HG03159 (cell line): Measurements from ENCODE around the gene HLA-DPB1.

Source experiments
- ATAC-seq: cut with Tn5 transposase; IDR thresholded peaks from one replicate; pipeline ENCODE4 v1.9.1; 2021; ENCODE audit warnings: mild to moderate bottlenecking, moderate library complexity; ENCODE audit not compliant: unreplicated experiment

Gene HLA-DPB1

DNA sequence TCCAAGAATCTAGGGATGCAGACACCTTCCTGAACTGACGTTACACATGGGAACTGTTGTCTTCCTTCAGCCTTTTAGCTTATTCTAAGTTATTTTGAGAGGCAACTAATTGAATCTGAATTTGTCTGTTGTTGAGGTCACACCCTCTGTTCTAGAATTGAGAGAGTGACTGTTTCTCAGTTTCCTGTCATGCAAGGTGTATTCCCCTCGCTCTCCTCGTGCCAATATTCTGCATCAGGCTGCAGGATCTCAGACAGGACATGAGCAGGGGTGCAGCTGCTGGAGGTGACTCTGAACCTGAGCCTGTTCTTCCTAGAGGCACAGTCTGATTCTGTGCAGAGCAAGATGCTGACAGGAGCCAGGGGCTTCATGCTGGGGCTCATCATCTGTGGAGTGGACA is 52.5 kb downstream of the HLA-DPB1 start:
- no peak for ATAC-seq

DNA sequence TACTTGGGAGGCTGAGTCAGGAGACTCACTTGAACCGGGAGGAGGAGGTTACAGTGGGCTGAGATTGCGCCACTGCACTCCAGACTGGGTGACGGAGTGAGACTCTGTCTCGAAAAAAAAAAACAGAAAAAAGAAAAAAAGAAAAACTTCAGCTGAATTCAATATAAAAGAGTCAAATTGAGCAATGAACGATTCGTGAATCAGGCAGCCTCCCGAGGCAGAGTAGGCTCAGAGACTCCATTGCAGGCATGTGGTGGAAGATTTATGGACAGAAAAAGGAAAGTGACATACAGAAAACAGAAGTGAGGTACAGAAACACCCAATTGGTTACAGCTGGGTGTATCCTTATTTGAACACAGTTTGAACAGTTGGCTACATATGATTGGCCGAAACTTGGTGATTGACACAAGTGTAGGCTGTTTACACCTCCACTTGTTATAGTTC is 56.3 kb downstream of the HLA-DPB1 start:
- ATAC-seq = no peak

DNA sequence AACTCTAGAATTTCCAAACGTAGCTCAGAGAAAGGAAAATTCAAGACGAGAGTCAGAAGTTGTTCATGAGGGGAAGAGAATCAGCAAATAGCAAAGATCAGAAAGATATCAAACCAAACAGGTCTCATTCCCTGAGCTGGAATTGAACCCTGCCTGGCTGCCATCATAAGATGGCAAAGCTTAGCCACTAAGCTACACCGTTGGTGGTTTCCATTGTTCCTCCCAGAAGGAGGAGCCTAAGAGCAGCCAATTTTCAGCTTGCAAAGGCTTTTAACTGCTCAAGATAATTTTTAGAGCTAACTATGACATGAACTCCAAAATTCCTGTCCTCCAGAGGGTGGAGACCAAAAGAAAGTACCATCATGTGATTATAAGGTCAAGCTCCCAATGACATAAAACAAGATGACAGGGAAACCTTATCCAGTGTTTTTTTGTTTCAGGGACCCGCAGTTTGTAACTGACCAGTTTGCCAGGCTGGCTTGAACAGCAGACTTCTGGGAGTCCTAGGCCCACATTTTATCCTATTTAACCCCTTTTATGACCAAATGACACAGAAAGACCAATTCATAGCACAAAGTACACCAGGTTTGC is 60.6 kb downstream of the HLA-DPB1 start:
- ATAC-seq = no peak
